ENCODE results near the gene TPST1.
"Not testable (repeated sequence)": the region's sequence is repeated elsewhere in the genome, so short reads cannot be mapped to it uniquely, and the experiment has no call there.

The TPST1 gene

GRCh38 chr7:66333443-66333842 is 128.3 kb downstream of the TPST1 start:
- DNase-seq (ENCODE audit: low spot score) = no peak

GRCh38 chr7:66335318-66335717 is 130.2 kb downstream of the TPST1 start:
- DNase-seq (ENCODE audit: low spot score) = no peak

- no peak for DNase-seq (ENCODE audit: low spot score)
These were observed 131.6 kb downstream of the TPST1 start for GRCh38 chr7:66336760-66337159.

- no peak for DNase-seq (ENCODE audit: low spot score)
These were observed 134.0 kb downstream of the TPST1 start for GRCh38 chr7:66339141-66339540.

- DNase-seq (ENCODE audit: low spot score) = no peak
These were observed 139.0 kb downstream of the TPST1 start for GRCh38 chr7:66344166-66344565.

- DNase-seq (ENCODE audit: low spot score) = no peak
These were observed 143.4 kb downstream of the TPST1 start for GRCh38 chr7:66348531-66348930.

- no peak for DNase-seq (ENCODE audit: low spot score)
These were observed 143.8 kb downstream of the TPST1 start for GRCh38 chr7:66348959-66349358.

GRCh38 chr7:66352071-66352470 is 146.9 kb downstream of the TPST1 start:
- DNase-seq (ENCODE audit: low spot score) = no peak

GRCh38 chr7:66353547-66353946 is 148.4 kb downstream of the TPST1 start:
- DNase-seq (ENCODE audit: low spot score) = no peak

- DNase-seq (ENCODE audit: low spot score) = no peak
These were observed 150.6 kb downstream of the TPST1 start for GRCh38 chr7:66355756-66356155.

- DNase-seq (ENCODE audit: low spot score) = no peak
These were observed 151.2 kb downstream of the TPST1 start for GRCh38 chr7:66356277-66356721.

- no peak for DNase-seq (ENCODE audit: low spot score)
These were observed 152.0 kb downstream of the TPST1 start for GRCh38 chr7:66357087-66357486.

- no peak for DNase-seq (ENCODE audit: low spot score)
These were observed 154.6 kb downstream of the TPST1 start for GRCh38 chr7:66359656-66360211.

GRCh38 chr7:66362136-66362535 is 157.0 kb downstream of the TPST1 start:
- DNase-seq (ENCODE audit: low spot score) = no peak

GRCh38 chr7:66363635-66364034 is 158.5 kb downstream of the TPST1 start:
- no peak for DNase-seq (ENCODE audit: low spot score)

- not testable (repeated sequence) for DNase-seq (ENCODE audit: low spot score)
These were observed 159.9 kb downstream of the TPST1 start for GRCh38 chr7:66365031-66365430.

GRCh38 chr7:66371096-66371824 is 166.1 kb downstream of the TPST1 start:
- DNase-seq (ENCODE audit: low spot score) = no peak

- not testable (repeated sequence) for DNase-seq (ENCODE audit: low spot score)
These were observed 169.2 kb downstream of the TPST1 start for GRCh38 chr7:66374141-66374840.

GRCh38 chr7:66376264-66376945 is 171.3 kb downstream of the TPST1 start:
- DNase-seq (ENCODE audit: low spot score) = no peak

- no peak for DNase-seq (ENCODE audit: low spot score)
These were observed 171.9 kb downstream of the TPST1 start for GRCh38 chr7:66377045-66377444.

GRCh38 chr7:66377714-66378113 is 172.6 kb downstream of the TPST1 start:
- no peak for DNase-seq (ENCODE audit: low spot score)

- no peak for DNase-seq (ENCODE audit: low spot score)
These were observed 174.5 kb downstream of the TPST1 start for GRCh38 chr7:66379542-66380160.

All from hepatic stellate cell (primary cell).